Spleen (tissue), 11 donors: ENCODE measurements around the gene LRRN2. TPM values are rescaled to one million over a fixed set of nuclear protein-coding genes. Genes with fewer than 3 reads are reported as not detected.
"Not testable (repeated sequence)": the region's sequence is repeated elsewhere in the genome, so short reads cannot be mapped to it uniquely, and the experiment has no call there.

Experiments
- DNase-seq: peaks from one replicate; pipeline ENCODE4 v3.0.0-alpha.2; 2020
- H3K27ac ChIP-seq, 8 donors: fragments of 200-600 bp; sonication (generic) in 7 of 8; 1 replicate in 4 of 8; 2 replicates in 4 of 8; pipeline versions ENCODE4 v1.5.0 to v1.8.0; 2016 to 2021; ENCODE audit warnings: inconsistent platforms in 4 of 8, mild to moderate bottlenecking in 4 of 8, moderate library complexity in 1 of 8
- H3K27me3 ChIP-seq, 7 donors: fragments of 200-600 bp; sonication (generic) in 6 of 7; replicated peaks in 1 of 7; 1 replicate in 4 of 7; 2 replicates in 3 of 7; pipeline versions ENCODE4 v1.5.0 to v1.8.0; 2016 to 2021; ENCODE audit warnings: inconsistent platforms in 3 of 7, mild to moderate bottlenecking in 1 of 7
- H3K36me3 ChIP-seq, 6 donors: fragments of 200-600 bp; sonication (generic) in 5 of 6; 1 replicate in 4 of 6; 2 replicates in 2 of 6; pipeline versions ENCODE4 v1.5.0 to v1.8.0; 2016 to 2021; ENCODE audit warnings: inconsistent platforms in 2 of 6
- H3K4me1 ChIP-seq, 6 donors: fragments of 200-600 bp; sonication (generic) in 5 of 6; 1 replicate in 3 of 6; 2 replicates in 3 of 6; pipeline versions ENCODE4 v1.5.0 to v1.8.0; 2016 to 2021; ENCODE audit warnings: inconsistent platforms in 3 of 6
- H3K4me3 ChIP-seq, 8 donors: fragments of 200-600 bp; sonication (generic) in 7 of 8; 1 replicate in 4 of 8; 2 replicates in 4 of 8; pipeline versions ENCODE4 v1.5.0 to v1.8.0; 2016 to 2021; ENCODE audit warnings: inconsistent platforms in 4 of 8, mild to moderate bottlenecking in 4 of 8, moderate library complexity in 2 of 8
- H3K9me3 ChIP-seq, 8 donors: fragments of 200-600 bp; sonication (generic) in 7 of 8; 1 replicate in 4 of 8; 2 replicates in 4 of 8; pipeline versions ENCODE4 v1.5.0 to v1.8.0; 2016 to 2021; ENCODE audit warnings: inconsistent platforms in 4 of 8
- POLR2A ChIP-seq, 3 donors: fragments of 450-650 bp; IDR thresholded peaks; one replicate each; pipeline ENCODE4 v1.5.1; 2017; ENCODE audit warnings: antibody characterized with exemption in 3 of 3, mild to moderate bottlenecking in 1 of 3
- POLR2AphosphoS5 ChIP-seq, 3 donors: sonication (generic); formaldehyde crosslinking; IDR thresholded peaks; one replicate each; pipeline ENCODE4 v1.5.1; 2017; ENCODE audit warnings: antibody characterized with exemption in 3 of 3
- WGBS, 5 donors: extraction: QIAGEN DNeasy Blood & Tissue Kit in 3 of 5; methylation state at CpG; one replicate each; pipeline versions ENCODE4 v1.1.5 to v1.1.7; 2013 to 2018; 5-methylcytosine and 5-hydroxymethylcytosine counted together
- intact Hi-C: fragments of 100-400 bp; cut with DNase I; formaldehyde crosslinking; loops from one replicate; pipeline ENCODE4 v1.15.0; 2023; ENCODE audit warnings: low total_unique reads
- polyA plus RNA-seq, 3 donors: library from polyadenylated mRNA; stranded (reverse); fragments of 200-250 nt; gene quantifications; one replicate each; pipeline ENCODE4 v1.2.1, GENCODE V29; 2013
- total RNA-seq, 7 donors: library from RNA; depleted of rRNA in 3 of 7; stranded (reverse); fragments of >200 nt in 3 of 7; fragmentation: NEBNext Ultra II Directional in 4 of 7; extraction: Animal tissue kit (Norgen Biotek cat#: 25700) in 4 of 7; gene quantifications; one replicate each; pipeline versions ENCODE4 v1.1.0 to v1.2.1, GENCODE V29; 2016 to 2021
- TF ChIP-seq, protein P1 (sequence below), 11 experiments: fragments of 200-600 bp in 7 of 11; fragments of 450-650 bp in 4 of 11; sonication (generic) in 4 of 11; IDR thresholded peaks in 8 of 11; conservative IDR thresholded peaks in 3 of 11; 1 replicate in 7 of 11; 2 replicates in 4 of 11; pipeline versions ENCODE4 v1.4.0 to v1.8.0; 2016 to 2021; ENCODE audit warnings: antibody characterized with exemption in 11 of 11, inconsistent platforms in 4 of 11, mild to moderate bottlenecking in 1 of 11
- donor health status: healthy with polysubstance abuse.
- donor health status: DM: no; HTN: no; CAD: no; lungs with moderate emphysema.
- donor health status: DM: no; HTN: no; CAD: no.
- donor health status: Bipolar disorder and iron deficiency.
- donor health status: healthy.
- donor health status: DM: no; HTN: no; CAD: no.
- donor health status: DM: yes; HTN: yes; CAD: no.

LRRN2 gene
- total and polyA plus RNA-seq, 10 donors, result 1.6 to 11.9 (median 4.5) TPM

DNA sequence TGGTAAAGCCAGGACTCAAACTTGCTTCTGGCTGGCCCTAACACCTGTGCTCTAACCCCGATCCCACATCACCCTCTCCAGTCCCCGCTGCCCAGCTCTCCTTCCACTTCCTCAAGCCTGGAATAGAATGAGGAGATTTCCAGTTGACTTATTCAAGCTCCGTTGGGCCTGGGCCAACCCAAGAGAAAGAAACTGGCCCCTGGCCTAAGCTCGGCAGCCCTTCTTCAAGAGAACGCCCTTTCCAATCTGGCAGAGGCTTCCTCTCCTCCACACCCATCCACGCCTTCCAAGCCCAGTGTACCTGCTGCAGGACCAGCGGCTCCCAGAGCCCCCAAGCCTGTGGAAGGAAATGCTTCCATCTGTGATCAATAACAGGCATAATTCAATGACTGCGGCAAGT, 51.9 kb downstream of the LRRN2 start:
- no peak for DNase-seq
- no peak overlapping the region for H3K4me3 ChIP-seq
- intact Hi-C loops, result no loop called here
- 71 to 86% (median 76%) methylated on average over 8 of the region's 8 CpGs for WGBS, 5 donors
- peaks cover 0 to 22% (median 0%) of the 10 kb centered on the region in 7 donors for H3K27me3 ChIP-seq
- H3K4me1 ChIP-seq, result no peaks in the 10 kb centered on the region
- H3K36me3 ChIP-seq, result no peaks in the 10 kb centered on the region
- peaks cover 0 to 4% (median 0%) of the 10 kb centered on the region in 8 donors for H3K9me3 ChIP-seq
- no peak for TF ChIP-seq POLR2AphosphoS5 (IDR thresholded peaks at IDR 0.05)
- TF ChIP-seq, protein P1, sequence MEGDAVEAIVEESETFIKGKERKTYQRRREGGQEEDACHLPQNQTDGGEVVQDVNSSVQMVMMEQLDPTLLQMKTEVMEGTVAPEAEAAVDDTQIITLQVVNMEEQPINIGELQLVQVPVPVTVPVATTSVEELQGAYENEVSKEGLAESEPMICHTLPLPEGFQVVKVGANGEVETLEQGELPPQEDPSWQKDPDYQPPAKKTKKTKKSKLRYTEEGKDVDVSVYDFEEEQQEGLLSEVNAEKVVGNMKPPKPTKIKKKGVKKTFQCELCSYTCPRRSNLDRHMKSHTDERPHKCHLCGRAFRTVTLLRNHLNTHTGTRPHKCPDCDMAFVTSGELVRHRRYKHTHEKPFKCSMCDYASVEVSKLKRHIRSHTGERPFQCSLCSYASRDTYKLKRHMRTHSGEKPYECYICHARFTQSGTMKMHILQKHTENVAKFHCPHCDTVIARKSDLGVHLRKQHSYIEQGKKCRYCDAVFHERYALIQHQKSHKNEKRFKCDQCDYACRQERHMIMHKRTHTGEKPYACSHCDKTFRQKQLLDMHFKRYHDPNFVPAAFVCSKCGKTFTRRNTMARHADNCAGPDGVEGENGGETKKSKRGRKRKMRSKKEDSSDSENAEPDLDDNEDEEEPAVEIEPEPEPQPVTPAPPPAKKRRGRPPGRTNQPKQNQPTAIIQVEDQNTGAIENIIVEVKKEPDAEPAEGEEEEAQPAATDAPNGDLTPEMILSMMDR (IDR thresholded peaks at IDR 0.05 in 8 of 11, conservative IDR thresholded peaks at IDR 0.05 in 3 of 11), result no peak
- no peak for TF ChIP-seq POLR2A (IDR thresholded peaks at IDR 0.05)
- no peak overlapping the region for H3K27ac ChIP-seq

DNA sequence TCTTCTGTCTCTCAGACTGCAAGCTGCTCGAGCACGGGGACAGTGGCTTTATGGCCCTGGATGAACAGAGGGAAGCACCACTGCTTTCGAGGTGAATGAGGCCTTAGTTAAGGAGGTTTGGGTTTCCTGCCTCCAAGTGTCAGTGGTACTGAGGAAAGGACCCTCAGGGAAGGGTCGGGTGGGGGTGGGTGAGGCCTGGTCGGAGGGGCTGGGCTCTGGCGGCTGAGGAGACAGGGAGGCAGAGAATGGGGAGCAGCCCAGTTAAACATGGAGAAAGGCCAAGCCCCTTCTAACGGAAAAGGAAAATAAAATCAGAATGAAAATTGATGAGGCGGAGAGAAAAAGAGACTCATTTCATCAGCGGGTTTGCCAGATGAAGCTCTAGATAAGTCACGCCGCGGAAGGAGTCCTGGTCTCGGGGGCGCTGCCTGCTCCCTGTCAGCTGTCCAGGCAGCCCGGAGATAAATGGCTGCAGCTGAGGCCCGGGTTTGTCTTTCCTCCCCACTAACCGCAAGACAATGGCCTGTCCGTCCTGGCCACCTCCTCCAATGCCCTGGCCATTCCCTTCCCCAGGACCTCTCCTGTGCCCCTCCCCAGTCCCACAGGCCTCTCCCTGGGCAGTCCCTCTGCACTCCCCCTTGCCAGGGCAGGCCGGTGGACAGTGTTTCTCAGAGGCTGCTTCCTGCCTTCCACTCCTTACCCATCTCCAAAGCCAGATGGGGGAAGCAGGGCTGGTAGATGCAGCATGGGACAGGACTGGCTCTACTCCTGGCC, 55.2 kb downstream of the LRRN2 start:
- no peak overlapping the region for H3K4me3 ChIP-seq
- intact Hi-C loops, result no loop called here
- H3K36me3 ChIP-seq, result no peaks in the 10 kb centered on the region
- peaks cover 0 to 22% (median 0%) of the 10 kb centered on the region in 7 donors for H3K27me3 ChIP-seq
- TF ChIP-seq, protein P1 (IDR thresholded peaks at IDR 0.05 in 8 of 11, conservative IDR thresholded peaks at IDR 0.05 in 3 of 11), result no peak
- TF ChIP-seq POLR2AphosphoS5 (IDR thresholded peaks at IDR 0.05), result peak in 1 of 3 donors; percentile 32
- TF ChIP-seq POLR2A (IDR thresholded peaks at IDR 0.05), result no peak
- 38 to 62% (median 52%) methylated on average over 19 of the region's 19 CpGs for WGBS, 5 donors
- no peak for DNase-seq
- H3K27ac ChIP-seq, result no peak overlapping the region
- peaks cover 0 to 4% (median 0%) of the 10 kb centered on the region in 8 donors for H3K9me3 ChIP-seq
- H3K4me1 ChIP-seq, result no peaks in the 10 kb centered on the region

DNA sequence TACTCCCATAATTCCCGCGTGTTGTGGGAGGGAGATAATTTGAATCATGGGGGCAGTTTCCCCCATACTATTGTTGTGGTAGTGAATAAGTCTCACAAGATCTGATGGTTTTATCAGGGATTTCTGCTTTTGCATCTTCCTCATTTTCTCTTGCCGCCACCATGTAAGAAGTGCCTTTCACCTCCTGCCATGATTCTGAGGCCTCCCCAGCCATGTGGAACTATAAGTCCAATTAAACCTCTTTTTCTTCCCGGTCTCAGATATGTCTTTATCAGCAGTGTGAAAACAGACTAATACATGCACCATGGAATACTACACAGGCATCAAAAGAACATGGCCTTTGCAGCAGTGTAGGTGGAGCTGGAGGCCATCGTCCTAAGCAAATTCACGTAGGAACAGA, 56.1 kb downstream of the LRRN2 start:
- peaks cover 0 to 22% (median 0%) of the 10 kb centered on the region in 7 donors for H3K27me3 ChIP-seq
- H3K9me3 ChIP-seq, DNase-seq, H3K4me3 ChIP-seq, H3K4me1 ChIP-seq, intact Hi-C loops, H3K27ac ChIP-seq, H3K36me3 ChIP-seq: not testable (repeated sequence)
- WGBS, 5 donors, result 91 to 95% (median 94%) methylated on average over 6 of the region's 6 CpGs

DNA sequence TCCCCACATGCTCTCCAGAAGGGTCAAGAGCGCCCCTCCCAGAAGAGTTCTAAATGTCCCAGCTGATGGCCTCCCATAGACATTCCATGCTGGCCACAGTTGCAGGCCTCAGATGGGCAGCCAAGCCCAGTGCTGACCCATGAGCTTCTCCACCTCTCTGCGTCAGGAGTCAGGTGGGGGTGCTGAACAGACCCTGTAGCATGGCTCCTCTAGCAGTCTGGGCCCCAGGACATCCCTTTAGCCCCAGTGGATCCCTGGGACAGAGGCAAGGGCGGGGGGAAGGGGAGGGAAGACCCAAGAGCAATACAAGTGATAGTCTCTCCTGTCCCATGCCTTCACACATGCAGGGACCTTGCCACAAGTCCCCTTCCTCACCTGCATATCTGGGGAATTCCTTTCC, 56.7 kb downstream of the LRRN2 start:
- intact Hi-C loops, result no loop called here
- H3K27ac ChIP-seq, result no peak overlapping the region
- no peak overlapping the region for H3K4me3 ChIP-seq
- H3K4me1 ChIP-seq, result no peaks in the 10 kb centered on the region
- peaks cover 0 to 4% (median 0%) of the 10 kb centered on the region in 8 donors for H3K9me3 ChIP-seq
- WGBS, 5 donors, result 73 to 93% (median 87%) methylated on average over 2 to 3 of the region's 3 CpGs
- peaks cover 0 to 22% (median 0%) of the 10 kb centered on the region in 7 donors for H3K27me3 ChIP-seq
- no peak for DNase-seq
- TF ChIP-seq POLR2A (IDR thresholded peaks at IDR 0.05) (no peak), POLR2AphosphoS5 (IDR thresholded peaks at IDR 0.05) (no peak)
- TF ChIP-seq, protein P1 (IDR thresholded peaks at IDR 0.05 in 8 of 11, conservative IDR thresholded peaks at IDR 0.05 in 3 of 11), result no peak
- H3K36me3 ChIP-seq, result no peaks in the 10 kb centered on the region
